ENCODE results near the gene CELSR1.
"Not testable (repeated sequence)": the region's sequence is repeated elsewhere in the genome, so short reads cannot be mapped to it uniquely, and the experiment has no call there.

Gene CELSR1

DNA sequence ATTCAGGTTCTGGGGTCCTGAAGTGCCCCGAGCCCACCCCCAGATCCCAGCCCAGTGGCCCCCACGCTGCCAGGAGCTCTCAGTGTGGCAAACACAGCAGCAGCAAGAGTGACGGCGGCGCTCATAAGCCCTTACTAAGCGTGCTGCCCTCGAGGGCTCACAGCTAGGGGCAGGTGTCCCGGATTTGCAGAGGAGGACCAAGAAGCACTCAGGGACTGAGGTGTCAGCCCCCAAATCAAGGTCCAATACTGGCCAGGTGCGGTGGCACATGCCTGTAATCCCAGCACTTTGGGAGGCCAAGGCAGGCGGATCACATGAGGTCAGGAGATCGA lies 25.4 kb downstream of the CELSR1 start:
- DNase-seq = no peak

DNA sequence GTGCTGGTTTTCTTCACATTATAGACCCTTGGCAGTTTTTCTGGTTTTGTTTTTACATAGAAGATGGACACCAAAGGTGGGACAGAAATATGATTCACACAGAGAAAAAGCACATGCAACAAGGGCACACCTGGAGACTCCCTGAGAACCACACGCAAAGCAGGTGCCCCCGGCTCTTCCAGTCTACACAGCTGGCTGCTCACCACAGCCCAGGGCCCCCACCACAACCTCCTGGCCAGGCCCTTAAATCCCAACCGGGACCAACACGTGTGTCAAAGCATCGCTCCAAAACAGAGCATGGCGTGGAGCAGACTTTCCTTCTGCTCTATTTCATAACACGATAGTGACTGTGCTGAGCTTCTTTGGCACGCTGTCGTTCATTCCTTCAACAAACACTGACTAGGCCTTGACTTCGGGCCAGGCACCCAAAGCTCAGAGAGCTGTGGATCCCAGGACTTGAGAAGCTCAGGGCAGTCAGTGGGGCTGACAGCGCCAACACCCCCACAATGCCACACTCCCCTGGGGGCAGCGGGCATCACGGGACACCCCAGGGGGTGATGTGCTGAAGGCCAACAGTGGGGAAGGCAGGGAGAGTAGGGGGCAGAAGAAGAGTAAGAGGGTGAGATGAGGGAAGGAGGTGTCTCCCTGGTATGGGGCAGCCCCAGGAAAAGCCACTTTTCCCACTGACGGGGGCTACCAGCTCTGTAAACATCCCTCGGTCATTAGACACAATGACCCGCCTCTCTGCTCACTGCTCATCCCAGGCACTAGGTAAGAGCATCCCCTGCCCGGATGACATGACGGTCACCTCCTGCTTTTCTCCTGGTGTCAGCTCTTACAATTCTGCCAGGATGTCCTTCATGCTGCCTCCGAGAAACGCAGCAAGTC lies 26.0 kb downstream of the CELSR1 start:
- no peak for DNase-seq

DNA sequence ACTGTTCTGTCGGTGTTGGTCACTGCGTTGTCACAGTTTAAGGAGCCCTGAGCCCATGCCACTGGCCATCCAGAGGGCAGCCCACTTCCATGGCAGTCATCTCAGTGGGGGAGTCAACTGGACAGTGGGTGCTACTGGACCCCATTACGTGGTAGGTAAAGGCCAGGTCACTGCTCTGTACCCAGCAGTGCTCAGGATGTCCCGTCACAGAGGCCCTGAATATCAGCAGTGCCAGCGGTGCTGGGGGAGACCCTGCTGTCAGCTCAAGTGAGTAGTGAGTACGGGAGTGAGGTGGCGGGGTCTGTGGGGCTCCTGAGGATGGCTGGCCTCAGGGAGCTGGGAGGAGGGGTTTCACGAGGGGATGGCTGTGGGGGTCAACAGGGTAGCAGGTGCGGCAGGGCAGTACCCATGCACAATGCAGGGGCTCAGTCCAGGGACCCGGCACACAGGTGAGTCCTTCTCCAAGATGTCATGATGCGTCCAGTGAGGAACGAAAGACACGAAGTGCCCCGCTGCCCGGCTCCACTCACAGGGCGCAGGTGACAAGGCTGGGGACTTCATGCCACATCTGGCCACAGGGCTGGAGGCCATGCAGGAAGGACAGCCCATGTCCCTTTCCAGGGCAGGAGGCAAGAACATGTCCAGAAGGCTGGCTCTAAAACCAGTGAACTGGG lies 27.9 kb downstream of the CELSR1 start:
- DNase-seq = no peak

DNA sequence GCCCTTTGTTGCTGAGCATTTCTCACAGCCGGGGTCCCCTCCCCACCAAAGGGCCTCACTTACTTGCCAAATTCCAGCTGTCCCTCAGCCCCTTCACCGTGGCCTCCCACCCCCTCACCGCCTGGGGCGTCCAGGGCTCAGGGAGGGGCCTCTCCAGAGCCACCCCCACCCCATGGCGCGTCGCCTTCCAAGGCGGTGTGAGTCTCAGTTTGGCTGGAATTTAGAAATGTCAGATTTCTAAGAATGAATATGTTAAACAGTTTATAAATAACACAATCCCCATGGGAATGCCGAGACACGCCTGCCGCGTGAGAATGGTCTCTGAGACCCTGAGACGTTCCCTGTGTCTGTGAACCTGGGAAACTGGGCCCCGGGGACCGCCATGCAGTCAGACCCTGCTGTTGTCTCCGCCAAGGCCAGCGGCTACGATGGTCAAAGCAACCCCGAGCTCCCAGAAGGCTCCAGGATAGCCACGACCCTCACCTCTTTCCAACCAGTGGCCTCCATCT lies 28.9 kb downstream of the CELSR1 start:
- no peak for DNase-seq

DNA sequence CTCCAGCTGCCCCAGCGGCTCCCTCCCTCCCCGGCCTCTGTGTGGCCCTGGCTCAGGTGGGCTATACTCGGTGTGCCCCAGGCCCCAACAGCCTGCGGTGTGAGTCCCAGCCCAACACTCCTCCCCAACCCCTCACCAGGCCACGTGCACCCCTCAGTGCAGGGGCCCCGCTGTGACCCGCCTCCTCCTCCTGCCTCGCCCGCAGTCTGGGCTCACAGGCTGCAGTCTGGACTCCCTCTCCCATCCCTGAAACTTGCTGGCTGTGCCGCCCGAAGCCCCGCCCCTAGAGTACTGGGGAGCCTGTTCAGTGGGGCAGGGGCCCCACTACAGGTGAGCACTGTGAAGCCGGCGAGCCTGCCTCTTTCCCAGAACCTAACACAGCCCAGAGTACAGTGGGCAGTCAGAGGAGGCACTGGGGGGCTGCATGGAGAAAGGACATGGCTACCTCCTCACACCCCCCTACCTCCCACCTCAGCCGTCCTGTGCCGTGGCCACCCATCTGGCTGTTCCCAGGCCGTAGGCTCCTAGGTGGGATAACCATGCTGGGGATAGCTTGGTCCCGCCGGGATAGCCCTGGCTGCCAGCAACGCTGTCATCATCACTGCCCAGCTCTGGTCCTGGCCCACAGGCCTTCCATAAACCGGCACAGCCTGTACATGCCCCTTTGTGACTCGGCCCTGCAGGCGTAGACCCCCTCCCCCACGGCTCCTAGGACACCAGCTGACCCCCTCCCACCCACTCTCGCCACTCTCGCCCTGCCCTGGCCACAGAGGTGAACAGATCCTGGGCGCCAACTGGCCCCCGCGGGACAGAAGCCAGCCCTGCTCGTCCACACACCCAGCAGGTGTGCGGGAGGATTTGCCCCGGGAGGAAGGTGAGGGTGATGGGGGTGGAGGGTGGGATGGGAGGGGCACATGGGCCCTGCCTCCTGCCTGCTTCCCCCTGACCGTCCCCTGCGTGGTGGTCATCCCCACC lies 29.7 kb downstream of the CELSR1 start:
- no peak for DNase-seq

DNA sequence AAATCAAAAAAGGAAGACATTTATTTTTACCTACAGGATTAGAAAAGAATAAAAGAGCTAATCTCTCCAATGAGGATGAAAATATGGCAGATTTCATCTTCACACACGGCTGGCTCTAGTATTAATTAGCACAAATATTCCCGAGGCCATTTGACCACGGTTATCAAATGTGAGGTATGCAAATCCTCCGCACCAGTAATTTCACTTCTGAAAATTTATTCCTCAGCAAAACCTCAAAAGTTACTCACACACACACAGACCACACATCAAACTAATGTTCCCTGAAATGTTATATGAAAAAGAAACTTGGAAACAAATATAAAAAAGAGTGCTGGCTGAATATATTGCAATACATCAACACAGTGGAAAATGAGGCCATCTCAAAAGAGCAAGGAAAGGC lies 32.8 kb downstream of the CELSR1 start:
- DNase-seq = no peak

DNA sequence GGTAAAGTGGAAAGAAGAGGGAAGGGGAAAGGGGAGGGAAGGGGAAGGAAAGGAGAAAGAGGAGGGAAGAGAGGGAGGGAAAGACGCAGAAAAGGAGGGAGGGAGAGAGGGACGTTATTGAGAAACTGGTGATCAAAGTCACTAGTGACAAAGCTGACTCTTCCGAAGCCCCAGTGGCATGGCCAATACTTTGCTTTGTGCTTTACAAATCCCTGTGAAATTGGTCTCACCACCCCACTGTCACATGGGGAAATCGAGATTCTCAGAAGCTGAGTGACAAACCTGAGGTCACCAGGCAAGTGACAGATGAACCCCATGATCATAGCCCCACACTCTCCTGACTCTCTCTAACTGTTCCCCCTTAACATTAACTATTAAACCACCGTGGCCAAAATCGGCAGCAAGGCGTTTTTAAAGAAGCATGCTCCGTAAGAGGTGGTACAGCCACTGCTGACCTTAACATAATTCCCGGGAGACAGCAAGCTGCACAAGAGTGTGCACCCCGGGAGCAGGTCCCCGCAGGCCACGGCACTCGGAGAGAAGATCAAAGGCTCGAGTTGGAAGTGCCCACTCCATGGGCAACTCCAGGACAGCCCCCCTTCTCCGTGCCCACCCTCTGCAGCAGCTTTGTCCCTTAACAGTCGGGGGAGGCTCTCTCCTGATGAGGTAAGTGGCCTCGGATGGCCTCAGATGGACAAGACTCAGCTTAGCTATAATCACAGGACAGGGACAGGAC lies 34.8 kb downstream of the CELSR1 start:
- DNase-seq = no peak

DNA sequence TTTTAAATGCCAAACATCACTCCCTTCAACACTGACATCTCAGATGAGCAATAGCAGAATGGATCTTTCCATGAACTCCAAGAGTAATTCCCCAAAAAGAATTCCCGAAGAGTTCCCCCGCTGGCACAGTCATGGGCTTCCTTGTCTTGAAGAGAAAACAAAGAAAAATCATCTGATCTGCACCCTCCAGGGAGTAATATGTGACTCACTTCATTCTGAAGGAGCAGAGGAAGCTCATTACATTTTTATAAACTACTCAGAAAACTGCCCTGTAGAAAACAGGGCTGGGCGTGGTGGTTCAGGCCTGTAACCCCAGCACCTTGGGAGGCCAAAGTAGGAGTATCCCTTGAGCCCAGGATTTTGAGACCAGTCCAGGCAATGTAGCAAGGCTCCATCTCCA lies 35.7 kb downstream of the CELSR1 start:
- no peak for DNase-seq

DNA sequence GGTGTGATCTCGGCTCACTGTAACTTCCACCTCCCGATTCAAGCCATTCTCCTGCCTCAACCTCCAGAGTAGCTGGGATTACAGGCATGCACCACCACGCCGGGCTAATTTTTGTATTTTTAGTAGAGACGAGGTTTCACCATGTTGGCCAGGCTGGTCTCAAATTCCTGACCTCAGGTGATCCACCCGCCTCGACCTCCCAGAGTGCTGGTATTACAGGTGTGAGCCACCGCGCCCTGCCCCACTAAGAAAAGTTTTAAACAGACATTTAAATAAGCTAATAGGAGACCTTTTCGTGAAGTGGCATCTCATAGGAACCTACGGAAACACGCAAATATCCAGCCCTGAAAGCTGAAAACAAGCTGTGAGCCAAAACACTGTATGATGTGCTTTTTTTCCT lies 36.2 kb downstream of the CELSR1 start:
- not testable (repeated sequence) for DNase-seq

DNA sequence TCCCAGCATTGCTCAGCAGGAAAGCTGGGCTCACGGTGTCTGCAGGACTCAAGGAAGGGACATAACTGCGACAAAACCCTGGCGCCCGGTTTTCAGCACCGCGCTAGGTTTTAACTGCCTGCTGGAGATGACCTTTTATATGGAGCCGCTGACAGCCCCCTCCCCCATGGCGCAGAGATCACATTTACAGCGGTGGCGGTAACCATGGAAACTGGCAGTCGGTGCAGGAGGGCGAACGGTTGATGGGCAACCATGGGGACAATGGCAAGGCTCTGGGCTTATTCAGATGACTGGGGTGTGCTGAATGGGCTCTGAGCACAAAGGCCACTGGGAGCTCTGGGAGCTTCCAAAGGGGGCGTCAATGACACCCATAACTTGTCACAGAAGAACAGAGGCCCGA lies 37.2 kb downstream of the CELSR1 start:
- no peak for DNase-seq

DNA sequence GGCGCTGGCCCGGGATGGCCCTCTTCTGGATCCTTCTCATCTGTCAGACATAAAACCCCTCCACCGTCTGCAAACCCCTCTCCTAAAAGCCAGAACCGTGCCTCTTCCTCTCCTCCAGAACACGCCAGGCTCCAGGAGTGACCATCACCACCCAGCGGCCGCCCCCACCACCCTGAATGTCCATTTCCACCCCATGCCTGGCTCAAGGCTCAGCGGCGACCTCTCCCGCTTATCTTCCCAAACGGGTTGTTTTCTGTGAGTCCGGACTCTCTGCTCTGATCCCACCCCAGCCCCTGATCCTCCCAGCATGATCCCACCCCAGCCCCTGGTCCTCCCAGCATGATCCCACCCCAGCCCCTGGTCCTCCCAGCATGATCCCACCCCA lies 37.6 kb downstream of the CELSR1 start:
- DNase-seq = no peak

DNA sequence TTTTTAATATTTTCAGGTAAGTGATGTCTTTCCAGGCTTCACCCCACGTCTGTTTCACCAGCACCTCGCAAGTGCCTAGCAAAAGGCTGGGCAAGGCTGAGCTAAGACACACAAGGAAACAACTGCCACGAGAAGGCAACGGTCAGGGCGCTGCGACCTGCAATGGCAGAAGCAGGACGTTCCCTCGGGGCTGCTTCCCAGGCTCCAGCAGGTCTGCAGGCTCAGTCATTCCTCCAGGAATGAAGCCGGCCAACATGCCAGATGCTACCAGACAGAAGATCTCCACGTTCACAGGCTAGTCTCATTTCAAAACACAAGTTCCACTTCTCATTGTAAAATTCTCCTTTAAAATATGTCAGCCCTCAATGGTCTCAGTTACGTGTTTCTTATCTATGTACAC lies 45.5 kb downstream of the CELSR1 start:
- no peak for DNase-seq

DNA sequence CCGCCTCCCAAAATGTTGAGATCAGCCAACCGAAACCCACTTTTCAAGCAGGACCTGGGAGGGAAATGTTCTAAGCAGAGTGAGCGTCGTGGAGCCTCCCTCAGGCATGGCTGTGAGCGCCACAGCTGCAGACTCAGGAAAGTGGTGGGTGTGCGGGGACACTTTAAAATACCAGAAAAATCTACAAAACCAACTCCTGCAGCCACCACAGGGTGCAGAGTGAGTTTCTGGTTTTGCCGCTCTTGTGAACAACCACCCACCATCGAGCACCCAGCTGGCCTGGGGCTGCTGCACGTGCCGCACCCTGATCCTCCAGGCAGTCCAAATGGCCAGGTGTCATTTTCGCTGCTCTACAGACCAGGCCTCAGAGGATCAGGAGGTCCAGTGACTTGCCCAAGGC lies 46.9 kb downstream of the CELSR1 start:
- DNase-seq = no peak

DNA sequence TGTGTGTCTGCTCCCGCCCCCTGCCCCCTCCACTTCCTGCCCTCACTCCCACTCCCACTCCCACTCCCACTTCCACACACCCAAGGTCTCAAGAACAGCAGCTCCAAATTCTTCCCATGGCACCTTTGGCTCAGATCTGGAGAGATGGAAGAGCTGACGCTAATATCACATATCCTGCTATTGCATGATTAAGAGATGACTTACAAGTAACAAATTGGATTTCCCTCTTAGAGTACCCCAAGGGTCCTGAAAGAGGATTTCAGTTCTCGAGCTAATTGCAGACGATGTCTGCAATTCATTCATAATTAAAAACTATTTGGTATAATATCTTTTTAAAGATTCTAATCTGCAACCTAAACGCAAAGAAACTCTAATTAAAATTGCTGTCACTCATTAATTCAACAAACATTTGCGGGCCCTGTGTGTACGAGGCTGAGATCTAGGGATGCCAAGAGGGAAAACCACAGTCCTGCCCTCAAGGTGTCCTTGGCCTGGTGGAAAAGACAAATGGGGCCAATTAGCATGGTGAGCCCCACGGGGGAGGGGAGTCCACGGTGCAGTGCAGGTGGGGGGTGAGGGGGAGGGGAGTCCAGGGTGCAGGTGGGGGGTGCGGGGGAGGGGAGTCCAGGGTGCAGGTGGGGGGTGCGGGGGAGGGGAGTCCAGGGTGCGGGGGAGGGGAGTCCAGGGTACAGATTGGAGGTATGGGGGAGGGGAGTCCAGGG lies 50.3 kb downstream of the CELSR1 start:
- DNase-seq = no peak

DNA sequence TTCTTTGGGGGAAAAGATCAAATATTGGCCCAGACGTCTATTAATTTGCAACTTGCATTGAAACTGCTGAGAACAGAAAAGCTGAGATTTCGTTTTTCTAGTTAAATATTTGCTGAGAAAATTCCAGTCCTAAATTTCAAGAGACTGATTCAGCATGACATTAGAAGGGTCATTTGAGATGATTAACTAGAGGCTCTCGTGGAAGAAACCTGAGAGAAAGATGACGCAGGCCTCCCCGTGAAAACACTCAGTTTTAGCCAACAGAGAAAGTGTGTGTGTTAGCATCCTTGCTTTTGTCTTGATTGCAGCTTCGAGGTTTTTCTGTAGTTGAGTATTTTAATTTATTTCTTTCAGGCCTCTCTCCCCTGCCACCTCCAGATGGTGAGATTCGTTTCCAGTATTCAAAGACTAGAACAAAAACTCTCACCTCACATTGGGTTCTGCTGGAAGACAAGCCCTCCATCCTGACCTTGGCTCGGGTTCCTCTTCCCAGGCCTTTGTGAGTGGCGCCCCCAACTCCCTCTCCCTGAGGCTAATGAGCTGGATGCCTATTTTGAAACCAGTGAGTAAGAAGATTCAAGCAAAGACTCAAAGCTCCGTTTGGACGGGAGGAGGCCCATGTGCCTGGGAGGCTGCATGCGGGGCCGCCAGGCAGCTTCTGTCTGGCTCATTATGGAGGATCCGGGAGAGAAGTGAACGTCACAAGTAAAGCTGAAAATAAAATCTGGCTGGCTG lies 52.4 kb downstream of the CELSR1 start:
- DNase-seq = no peak

DNA sequence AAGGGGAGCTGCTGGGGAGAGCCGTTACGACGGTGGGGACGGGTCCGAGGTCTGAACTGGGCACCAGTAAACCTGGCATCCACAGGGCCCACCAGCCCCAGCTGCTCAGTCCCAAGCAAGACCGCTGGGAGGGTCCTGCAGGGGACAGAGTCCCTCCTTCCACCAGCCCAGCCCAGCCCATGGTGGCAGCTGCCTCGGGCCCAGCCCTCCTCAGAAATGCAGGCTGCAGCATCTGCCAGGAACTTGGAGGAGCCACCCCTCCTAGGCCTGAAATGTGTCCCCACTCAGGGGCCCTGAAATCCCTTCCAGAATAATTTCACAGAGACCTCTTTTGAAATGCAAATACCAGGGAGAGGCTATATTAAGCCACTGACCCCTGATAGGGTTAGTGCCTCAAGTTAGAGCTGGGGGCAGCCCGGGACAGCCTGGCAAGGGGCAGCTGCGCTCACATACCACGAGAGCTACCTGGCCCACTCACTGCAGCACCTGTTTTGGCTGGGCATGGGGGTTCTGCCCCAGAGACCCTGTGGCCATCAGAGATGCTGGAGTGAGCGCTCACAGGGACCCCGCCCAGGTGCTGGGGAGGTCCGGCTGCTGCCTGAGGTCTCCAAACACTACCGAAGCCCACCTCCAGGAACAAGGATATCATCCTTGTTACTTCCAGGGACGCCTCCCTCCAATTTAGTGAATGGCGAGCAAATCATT lies 53.1 kb downstream of the CELSR1 start:
- no peak for DNase-seq

DNA sequence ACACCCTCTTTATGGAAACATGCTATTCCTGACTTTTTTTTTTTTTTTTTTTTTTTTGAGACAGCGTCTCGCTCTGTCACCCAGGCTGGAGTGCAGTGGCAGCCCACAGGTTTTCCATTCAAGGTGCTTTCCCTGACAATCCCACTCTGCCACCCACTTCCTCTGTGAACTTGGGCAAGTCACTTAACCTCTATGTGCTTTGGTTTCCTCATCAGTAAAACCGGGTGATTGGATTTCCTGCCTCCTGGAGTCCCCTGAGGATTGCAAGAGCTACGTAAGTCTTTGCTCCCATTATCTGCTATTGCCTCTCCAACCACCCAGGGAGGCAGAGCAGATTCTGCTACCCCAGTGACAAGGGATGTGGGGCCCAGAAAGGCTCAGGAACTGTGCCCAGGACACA lies 54.1 kb downstream of the CELSR1 start:
- DNase-seq = no peak

DNA sequence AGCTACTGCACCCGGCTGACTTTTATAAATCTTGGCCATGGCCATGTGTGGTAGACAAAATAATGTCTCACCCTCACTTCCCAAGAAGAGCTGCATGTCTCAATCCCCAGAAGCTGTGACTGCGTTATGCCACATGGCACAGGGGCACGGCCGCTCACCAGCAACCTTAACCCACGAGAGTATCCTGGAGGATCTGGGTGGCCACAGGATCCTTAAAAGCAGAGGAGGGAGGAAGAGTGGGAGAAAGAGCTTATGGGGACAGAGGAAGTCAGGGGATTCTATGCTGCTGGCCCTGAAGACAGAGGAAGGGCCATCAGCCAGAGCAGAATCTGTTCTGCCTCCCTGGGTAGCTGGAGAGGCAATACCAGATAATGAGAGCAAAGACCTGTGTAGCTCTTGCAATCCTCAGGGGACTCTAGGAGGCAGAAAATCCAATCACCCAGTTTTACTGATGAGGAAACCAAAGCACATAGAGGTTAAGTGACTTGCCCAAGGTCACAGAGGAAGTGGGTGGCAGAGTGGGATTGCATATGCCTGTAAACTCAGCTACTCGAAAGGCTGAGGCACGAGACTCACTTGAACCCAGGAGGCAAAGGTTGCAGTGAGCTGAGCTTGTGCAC lies 55.3 kb downstream of the CELSR1 start:
- no peak for DNase-seq

DNA sequence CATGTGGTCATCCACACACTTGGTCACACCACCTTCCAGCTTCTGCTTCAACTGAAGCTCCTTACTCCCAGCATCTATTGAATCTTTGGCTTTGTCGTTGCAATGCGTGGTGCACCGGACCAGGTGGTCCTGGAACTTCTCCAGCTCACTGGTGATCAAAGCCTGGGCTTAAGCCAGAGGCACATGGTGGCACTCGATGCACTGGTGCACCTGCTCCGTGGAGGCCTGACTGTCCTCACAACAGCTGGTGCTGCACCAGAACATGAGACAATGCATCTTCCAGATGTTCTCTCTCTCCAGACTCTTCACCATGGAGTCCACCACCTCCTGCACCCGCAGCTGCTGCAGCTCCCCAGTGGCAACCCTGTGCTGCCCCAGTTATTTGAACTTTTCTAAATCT lies 56.0 kb downstream of the CELSR1 start:
- no peak for DNase-seq

DNA sequence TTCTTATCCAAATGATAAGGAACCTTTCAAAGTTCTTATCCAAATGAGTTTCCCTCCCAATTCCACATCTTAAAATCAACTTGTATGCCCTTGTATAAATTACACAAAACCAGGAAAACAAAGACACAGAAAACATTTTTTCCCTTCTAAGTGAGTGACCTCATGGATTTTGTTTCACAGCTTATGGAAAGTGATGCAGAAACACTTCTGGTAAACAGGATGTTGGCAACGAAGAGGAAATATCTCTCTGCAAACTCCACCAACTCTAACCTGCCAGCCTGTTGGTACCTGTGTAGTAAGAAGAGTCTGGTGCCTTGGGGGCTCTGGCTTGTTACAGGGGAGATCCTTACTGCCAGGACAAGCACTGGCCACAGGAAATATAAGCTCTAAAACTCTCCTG lies 57.0 kb downstream of the CELSR1 start:
- DNase-seq = no peak
